Left renal pelvis (tissue), 4 donors: Measurements from ENCODE around the gene LEMD1. TPM values are rescaled to one million over a fixed set of nuclear protein-coding genes. Genes with fewer than 3 reads are reported as not detected.

Experiments used
- DNase-seq, 4 donors: peaks; one replicate each; pipeline ENCODE4 v3.0.0-alpha.2; 2013; ENCODE audit warnings: low read depth in 4 of 4, low spot score in 3 of 4
- polyA plus RNA-seq, 4 donors: library from polyadenylated mRNA; unstranded; fragments of 120-200 nt; gene quantifications; one replicate each; pipeline ENCODE4 v1.2.1, GENCODE V29; 2013; ENCODE audit not compliant: insufficient read length in 4 of 4

The LEMD1 gene
- polyA plus RNA-seq, 4 donors: 0.30 to 3.3 (median 2.7) TPM

DNA sequence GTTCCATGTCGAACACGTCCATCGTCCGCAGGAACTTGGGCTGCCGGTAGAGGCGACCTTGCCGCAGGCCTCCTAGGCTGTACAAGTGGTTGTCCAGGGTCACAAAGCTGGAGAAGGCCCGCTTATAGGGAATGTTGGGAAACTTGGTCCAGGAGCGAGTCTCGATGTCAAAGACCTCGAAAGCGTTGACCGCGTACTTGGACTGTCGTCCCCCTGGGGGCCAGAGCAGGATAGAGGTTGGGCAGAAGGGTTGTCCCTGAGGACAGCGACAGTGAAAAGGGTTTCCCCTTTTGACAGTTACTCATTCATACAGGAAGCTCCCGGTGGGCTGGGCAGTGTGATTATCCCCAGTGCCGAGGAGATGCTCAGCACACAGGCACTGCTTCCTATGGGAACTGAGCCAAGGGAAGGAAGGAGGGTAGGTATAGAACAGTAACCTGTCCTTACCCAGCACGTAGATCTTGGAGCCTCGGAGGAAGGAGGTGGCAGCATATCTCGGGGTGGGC lies 82.6 kb downstream of the LEMD1 start:
- DNase-seq: no peak

GRCh38 chr1:205338011-205338410 lies 83.8 kb downstream of the LEMD1 start:
- DNase-seq: no peak

DNA sequence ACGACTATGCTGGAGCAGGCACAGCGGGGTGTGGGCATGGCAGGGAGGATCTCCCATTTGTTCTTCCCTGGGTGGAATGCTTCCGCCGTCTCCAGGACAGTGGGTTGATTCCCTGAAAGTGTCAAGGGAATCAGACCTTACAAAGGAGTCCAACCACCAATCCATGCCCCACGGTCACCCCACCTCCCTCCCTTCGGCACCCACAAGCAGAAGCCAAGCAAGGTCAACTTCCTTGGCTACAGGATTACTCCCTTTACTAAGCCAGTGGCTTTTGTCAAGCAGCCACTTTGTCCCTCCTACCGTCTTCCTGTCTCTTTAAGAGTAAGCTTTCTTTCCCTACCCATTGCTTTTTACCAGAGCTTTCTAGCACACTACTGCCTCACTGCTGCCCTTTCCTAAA lies 84.4 kb downstream of the LEMD1 start:
- DNase-seq: no peak

DNA sequence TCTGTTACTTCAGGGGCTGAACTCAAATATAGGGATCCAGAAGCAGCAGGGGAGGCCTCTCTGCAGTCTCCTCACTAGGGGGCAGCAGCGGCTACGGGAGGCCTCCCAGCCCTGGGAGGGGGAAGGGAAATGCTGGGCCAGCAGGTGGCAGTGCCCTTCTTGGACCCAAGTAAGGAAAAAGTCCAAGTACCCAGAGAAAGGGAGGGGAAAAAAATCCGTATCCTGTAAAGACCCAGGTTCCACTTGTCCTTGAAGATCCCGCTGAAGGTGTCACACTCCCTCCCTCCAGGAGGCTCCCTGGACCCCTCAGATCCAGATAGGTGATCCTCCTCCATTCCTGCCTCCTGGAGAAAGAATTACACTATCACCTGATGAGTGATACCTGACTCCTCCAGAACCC lies 86.2 kb downstream of the LEMD1 start:
- peak in 2 of 4 donors; percentile 73 to 78 for DNase-seq

DNA sequence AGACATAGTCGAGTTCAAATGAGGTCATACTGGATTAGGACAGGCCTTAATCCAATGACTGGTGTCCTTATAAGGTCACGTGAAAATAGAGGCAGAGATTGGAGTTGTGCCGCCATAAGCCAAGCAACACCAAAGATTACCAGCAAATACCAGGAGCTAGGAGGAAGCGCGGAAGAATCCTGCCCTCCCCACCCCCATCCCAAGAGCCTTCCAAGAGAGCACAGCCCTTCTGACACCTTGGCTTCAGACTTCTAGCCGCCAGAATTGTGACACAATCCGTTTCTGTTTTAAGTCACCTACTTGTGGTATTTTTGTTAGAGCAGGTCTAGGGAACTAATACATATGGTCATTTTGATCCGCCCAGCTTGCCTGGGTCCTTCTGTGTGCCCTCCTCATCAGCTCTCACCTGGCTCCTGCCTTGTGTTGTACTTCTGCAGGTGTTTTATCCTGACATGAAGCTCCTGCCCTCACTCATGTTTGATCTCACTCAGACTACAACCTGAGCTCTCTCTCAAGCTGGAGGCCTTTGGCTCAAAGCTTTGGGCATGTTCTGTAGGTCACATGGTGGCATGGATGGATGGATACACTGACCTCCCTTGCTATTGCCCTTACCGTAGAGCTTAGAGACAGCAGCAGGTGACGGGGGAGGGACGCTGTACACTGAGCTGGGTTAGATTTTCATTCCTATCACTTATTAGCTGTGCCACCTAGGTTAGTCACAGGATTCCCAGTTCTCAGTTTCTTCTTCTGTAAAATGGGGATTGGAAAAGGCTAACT lies 89.7 kb downstream of the LEMD1 start:
- no peak for DNase-seq

Other genes with a start within 250 kb of the LEMD1 start
- gene DSTYK, start 210.4 kb downstream of the LEMD1 start, polyA plus RNA-seq: 10 to 100 TPM; 16.4 to 20.4 (median 17.5) TPM
- 10 to 100 TPM in 1 of 4 donors, 1 to 10 TPM in 3; 6.3 to 18.4 (median 7.3) TPM for gene TMCC2, start 194.1 kb downstream of the LEMD1 start, polyA plus RNA-seq
- gene NUAK2, start 100.3 kb downstream of the LEMD1 start, polyA plus RNA-seq: 10 to 100 TPM in 2 of 4 donors, 1 to 10 TPM in 2; 1.1 to 13.5 (median 9.9) TPM
- gene KLHDC8A, start 65.1 kb downstream of the LEMD1 start, polyA plus RNA-seq: 1 to 10 TPM; 1.6 to 8.5 (median 2.1) TPM
- gene BLACAT1, start 34.0 kb upstream of the LEMD1 start, polyA plus RNA-seq: 1 to 10 TPM in 3 of 4 donors, under 1 TPM in 1; 0.34 to 3.3 (median 2.4) TPM
- gene CDK18, start 82.6 kb upstream of the LEMD1 start, polyA plus RNA-seq: 10 to 100 TPM; 14.1 to 40.3 (median 25.5) TPM
- 10 to 100 TPM; 18.7 to 24.0 (median 21.8) TPM for gene ELK4, start 210.0 kb upstream of the LEMD1 start, polyA plus RNA-seq